HFF-Myc (cell line): ENCODE results near the gene SPTSSB.

Experiments used
- DNase-seq: peaks from one replicate; pipeline ENCODE4 v3.0.0-alpha.2; 2011; ENCODE audit warnings: low read depth; ENCODE audit errors: extremely low read depth
- H3K4me3 ChIP-seq: replicated peaks from 2 replicates; pipeline ENCODE4 v1.5.1; 2011; ENCODE audit warnings: low read depth, mild to moderate bottlenecking, control low read depth, low read length
- TF ChIP-seq, protein P1 (sequence below): IDR thresholded peaks from 2 replicates; pipeline ENCODE4 v1.5.1; 2012; ENCODE audit warnings: mild to moderate bottlenecking, low read depth, low read length, control low read depth; ENCODE audit errors: missing control alignments

SPTSSB gene

DNA sequence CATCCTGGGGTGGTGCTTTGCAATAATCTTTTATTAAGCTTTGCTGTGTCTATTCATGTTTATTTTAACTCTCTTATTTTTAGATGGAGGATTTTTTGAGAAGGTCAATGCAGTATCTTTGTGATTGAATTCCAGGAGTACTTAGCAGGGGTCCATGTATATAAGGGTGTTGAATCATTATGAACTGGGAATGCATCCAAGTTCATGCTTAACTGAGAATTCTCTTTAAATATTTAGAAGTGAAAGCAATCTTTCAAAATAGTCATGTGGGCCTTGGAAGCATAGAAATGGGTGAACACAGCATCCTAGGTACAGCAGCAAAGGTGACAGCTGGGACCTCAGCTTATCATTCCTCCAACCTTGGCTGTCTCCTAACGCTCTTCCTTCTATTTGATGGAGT is 27.3 kb downstream of the SPTSSB start:
- TF ChIP-seq, protein P1, sequence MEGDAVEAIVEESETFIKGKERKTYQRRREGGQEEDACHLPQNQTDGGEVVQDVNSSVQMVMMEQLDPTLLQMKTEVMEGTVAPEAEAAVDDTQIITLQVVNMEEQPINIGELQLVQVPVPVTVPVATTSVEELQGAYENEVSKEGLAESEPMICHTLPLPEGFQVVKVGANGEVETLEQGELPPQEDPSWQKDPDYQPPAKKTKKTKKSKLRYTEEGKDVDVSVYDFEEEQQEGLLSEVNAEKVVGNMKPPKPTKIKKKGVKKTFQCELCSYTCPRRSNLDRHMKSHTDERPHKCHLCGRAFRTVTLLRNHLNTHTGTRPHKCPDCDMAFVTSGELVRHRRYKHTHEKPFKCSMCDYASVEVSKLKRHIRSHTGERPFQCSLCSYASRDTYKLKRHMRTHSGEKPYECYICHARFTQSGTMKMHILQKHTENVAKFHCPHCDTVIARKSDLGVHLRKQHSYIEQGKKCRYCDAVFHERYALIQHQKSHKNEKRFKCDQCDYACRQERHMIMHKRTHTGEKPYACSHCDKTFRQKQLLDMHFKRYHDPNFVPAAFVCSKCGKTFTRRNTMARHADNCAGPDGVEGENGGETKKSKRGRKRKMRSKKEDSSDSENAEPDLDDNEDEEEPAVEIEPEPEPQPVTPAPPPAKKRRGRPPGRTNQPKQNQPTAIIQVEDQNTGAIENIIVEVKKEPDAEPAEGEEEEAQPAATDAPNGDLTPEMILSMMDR, result no peak
- no peak for DNase-seq
- no peak overlapping the region for H3K4me3 ChIP-seq

DNA sequence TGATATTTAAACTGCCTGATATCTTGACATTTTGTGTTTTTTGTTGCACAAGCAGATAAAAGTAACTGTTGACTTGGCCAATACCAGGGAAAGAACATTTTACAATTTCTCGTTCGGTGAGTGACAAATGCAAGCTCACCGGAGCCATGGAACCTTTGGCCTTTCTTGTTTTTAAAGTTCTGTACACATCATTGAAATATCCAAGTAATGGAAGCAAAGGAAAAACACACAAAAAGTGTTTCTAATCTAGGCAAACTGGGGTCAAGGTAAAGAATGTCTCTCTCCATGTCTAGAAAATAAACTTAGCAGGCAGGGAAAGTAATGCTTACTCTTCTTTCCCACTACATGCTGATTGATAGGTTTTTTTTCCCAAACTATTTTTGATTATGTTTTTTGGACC is 27.8 kb downstream of the SPTSSB start:
- DNase-seq, result no peak
- no peak overlapping the region for H3K4me3 ChIP-seq
- TF ChIP-seq, protein P1, result no peak

DNA sequence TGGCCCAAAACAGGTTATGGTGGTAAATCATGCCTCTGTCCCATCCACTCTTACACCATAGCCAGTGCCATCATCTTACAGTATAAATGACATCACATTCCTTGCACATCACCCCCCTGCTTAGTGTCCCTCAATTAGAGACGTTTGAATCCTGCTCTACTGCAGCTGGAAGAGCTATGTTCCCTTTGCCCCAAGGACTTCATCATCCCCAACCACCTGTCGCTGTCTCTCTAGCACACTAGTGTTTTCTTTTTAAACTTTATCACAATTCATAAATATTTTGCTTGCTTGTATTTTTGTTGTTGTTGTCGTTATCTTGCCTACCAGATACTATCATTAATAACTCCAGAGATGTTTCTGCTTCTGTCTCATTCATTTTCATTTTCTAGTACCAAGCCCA is 28.7 kb downstream of the SPTSSB start:
- TF ChIP-seq, protein P1, result no peak
- no peak for DNase-seq
- no peak overlapping the region for H3K4me3 ChIP-seq

DNA sequence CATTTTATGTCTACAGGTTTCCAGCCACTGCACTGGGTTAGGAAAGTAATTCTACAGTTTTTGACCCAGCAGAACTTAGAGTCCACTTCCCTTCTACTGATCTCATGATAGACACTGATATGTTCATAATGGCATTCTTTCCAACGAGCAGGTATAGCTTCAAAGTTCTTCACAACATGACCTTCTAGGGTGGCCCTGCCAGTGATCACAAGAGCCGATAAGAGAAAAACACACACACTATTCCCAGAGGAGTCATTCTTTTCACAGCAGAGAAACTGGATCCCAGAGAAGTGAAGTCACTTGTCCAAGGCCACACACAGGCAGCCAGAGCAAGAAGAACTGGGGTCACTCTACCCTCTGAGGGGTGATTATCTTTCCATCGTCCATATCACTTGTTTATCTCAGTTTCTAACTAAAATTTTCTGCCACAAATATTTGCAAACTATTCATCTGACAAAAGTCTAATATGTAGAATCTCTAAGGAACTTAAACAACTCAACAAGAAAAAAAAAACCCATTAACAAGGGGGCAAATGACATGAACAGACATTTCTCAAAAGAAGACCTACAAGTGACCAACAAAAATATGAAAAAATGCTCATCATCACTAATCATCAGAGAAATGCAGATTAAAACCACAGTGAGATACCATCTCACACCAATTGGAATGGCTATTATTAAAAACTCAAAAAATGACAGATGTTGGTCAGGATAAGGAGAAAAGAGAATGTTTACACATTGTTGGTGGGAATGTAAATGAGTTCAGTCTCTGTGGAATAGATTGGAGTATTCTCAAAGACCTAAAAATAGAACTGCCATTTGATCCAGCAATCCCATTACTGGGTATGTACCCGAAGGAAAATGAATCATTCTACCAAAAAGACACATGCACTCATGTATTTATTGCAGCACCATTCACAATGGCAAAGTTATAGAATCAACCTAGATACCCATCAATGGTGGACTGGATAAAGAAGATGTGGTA is 31.5 kb downstream of the SPTSSB start:
- no peak for DNase-seq

DNA sequence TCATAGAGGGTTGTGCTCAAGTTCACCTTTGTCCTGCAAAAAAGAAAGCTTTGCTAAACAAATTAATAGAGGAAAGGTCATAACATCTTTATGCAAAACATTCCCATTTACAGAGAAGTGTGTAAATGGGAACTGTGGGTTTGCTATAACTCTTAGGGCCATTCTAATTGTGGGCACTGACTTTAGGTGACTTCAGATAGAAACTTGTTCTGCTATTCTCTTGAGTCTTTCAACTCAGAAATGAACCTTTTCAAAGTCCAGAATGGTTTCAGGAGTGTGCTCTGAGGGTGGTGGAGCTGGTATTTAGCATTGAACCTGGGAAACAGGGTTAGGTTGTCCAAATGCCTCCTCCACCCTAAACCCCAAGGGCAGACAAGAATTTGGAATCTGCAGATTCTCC is 34.0 kb downstream of the SPTSSB start:
- DNase-seq, result no peak
- TF ChIP-seq, protein P1, result no peak
- no peak overlapping the region for H3K4me3 ChIP-seq

More for the DNA sequence above, 31.5 kb downstream of the SPTSSB start:
- no peak overlapping the region for H3K4me3 ChIP-seq
- TF ChIP-seq, protein P1, result no peak

DNA sequence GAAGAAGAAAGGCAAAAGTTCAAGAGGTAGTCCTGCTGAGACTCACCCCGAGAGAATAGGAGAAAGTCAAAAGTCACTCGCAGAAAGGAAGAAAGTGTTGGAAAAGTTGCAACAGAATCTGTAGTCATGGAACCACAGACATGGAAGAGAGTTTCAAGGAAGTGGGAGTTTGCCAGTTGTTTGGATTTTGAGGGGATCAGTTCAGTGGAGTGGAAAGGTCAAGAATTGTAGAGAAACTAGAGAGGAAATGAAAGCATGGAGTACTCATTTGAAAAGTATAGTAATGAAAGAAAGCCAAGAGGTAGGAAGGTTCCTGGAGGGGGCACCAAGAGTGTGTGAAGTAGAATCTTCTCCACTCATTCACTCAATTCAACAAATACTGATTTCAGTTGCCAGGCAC is 34.7 kb downstream of the SPTSSB start:
- H3K4me3 ChIP-seq, result no peak overlapping the region
- no peak for DNase-seq
- TF ChIP-seq, protein P1, result no peak
